ENCODE data around the gene FGF18. TPM values are rescaled to one million over a fixed set of nuclear protein-coding genes. Genes with fewer than 3 reads are reported as not detected.

Gene FGF18
- total and polyA plus RNA-seq, 2 of the 4 experiments (the other 2 are of a cell fraction) = 0.15 TPM; not detected in 1

DNA sequence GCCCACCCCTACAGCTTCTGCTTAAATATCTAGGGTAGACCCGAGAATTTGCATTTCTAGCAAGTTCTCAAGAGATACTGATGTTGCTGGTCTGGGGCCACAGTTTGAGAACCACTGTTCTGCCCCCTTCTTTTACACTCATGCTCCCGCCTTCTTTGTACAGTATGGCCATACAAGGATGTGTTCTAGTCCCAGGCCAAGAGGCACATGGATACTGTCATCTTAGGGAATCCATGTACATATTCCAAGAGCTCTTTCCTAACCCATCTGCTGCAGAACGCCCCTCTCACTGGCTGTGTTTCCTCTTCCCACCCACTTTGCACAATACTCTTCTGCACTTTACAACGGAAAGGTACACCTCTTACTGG lies 44.4 kb downstream of the FGF18 start (continued):
- TF ChIP-seq CEBPB (IDR thresholded peaks at IDR 0.05; ENCODE audit: low read depth, low read length) = no peak
- no peak for TF ChIP-seq MAFK (IDR thresholded peaks at IDR 0.05; ENCODE audit: low read depth, low read length)
- no peak for TF ChIP-seq MAZ (IDR thresholded peaks at IDR 0.05; ENCODE audit: borderline replicate concordance, low read depth, low read length)
- TF ChIP-seq RCOR1 (IDR thresholded peaks at IDR 0.05; ENCODE audit: insufficient replicate concordance, low read length) = no peak

DNA sequence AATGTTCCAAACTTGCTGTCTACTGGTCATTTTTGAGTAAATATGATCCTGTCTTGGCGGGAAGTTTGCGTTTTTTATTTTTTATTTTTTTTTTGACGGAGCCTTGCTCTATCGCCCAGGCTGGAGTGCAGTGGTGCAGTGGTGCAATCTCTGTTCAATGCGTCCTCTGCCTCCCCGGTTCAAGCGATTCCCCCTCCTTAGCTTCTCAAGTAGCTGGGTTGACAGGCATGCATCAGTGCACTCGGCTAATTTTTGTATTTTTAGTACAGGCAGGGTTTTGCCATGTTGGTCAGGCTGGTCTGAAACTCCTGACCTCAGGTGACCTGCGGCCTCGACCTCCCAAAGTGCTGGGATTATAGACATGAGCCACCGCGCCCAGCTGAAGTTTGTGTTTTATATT lies 45.4 kb downstream of the FGF18 start:
- WGBS, 2 experiments (ENCODE audit: extremely low coverage in 2 of 2, insufficient read length in 1 of 2) = no CpG with 5 or more reads among the region's 12 CpGs
- H3K4me3 ChIP-seq (ENCODE audit: insufficient read depth, low read depth, low read length) = no peak overlapping the region
- no peaks in the 10 kb centered on the region for H4K20me1 ChIP-seq (ENCODE audit: insufficient read depth, low read length)
- dilution Hi-C loops (cut with HindIII; ENCODE audit: low sequenced_read_pairs, unreplicated experiment) (no loop called here), in situ Hi-C loops (cut with MboI; ENCODE audit: low sequenced_read_pairs) (no loop called here), intact Hi-C loops (cut with micrococcal nuclease) (no loop called here)
- no peak overlapping the region for H2AK9ac ChIP-seq (replicated peaks; ENCODE audit: low read depth, low read length, poor library complexity)
- no peak overlapping the region for H3K56ac ChIP-seq (ENCODE audit: extremely low read depth, insufficient read depth, low read length)
- DNase-seq (no peak), ATAC-seq (ENCODE audit: low read depth) (no peak)
- TF ChIP-seq, protein P1, sequence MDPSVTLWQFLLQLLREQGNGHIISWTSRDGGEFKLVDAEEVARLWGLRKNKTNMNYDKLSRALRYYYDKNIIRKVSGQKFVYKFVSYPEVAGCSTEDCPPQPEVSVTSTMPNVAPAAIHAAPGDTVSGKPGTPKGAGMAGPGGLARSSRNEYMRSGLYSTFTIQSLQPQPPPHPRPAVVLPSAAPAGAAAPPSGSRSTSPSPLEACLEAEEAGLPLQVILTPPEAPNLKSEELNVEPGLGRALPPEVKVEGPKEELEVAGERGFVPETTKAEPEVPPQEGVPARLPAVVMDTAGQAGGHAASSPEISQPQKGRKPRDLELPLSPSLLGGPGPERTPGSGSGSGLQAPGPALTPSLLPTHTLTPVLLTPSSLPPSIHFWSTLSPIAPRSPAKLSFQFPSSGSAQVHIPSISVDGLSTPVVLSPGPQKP (IDR thresholded peaks at IDR 0.05; ENCODE audit: borderline replicate concordance, low read depth, low read length) = no peak
- TF ChIP-seq, protein P2, sequence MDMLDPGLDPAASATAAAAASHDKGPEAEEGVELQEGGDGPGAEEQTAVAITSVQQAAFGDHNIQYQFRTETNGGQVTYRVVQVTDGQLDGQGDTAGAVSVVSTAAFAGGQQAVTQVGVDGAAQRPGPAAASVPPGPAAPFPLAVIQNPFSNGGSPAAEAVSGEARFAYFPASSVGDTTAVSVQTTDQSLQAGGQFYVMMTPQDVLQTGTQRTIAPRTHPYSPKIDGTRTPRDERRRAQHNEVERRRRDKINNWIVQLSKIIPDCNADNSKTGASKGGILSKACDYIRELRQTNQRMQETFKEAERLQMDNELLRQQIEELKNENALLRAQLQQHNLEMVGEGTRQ (IDR thresholded peaks at IDR 0.05; ENCODE audit: low read depth, low read length) = no peak
- TF ChIP-seq RAD21 (IDR thresholded peaks at IDR 0.05; ENCODE audit: low read length) (no peak), MAZ (IDR thresholded peaks at IDR 0.05; ENCODE audit: borderline replicate concordance, low read depth, low read length) (no peak), MXI1 (IDR thresholded peaks at IDR 0.05; ENCODE audit: borderline replicate concordance, low read depth, low read length) (no peak), CHD1 (IDR thresholded peaks at IDR 0.05; ENCODE audit: low read depth, low read length) (no peak)
- TF ChIP-seq, protein P3, sequence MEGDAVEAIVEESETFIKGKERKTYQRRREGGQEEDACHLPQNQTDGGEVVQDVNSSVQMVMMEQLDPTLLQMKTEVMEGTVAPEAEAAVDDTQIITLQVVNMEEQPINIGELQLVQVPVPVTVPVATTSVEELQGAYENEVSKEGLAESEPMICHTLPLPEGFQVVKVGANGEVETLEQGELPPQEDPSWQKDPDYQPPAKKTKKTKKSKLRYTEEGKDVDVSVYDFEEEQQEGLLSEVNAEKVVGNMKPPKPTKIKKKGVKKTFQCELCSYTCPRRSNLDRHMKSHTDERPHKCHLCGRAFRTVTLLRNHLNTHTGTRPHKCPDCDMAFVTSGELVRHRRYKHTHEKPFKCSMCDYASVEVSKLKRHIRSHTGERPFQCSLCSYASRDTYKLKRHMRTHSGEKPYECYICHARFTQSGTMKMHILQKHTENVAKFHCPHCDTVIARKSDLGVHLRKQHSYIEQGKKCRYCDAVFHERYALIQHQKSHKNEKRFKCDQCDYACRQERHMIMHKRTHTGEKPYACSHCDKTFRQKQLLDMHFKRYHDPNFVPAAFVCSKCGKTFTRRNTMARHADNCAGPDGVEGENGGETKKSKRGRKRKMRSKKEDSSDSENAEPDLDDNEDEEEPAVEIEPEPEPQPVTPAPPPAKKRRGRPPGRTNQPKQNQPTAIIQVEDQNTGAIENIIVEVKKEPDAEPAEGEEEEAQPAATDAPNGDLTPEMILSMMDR (conservative IDR thresholded peaks at IDR 0.05; ENCODE audit: low read depth, low read length) = no peak
- no peaks in the 10 kb centered on the region for H3K9me3 ChIP-seq (ENCODE audit: control insufficient read depth, insufficient read depth, low read length)
- no TSS peak for BruUV-seq (replicated peaks)
- no peak overlapping the region for H3K23ac ChIP-seq (ENCODE audit: low read depth, low read length)
- CTCF ChIA-PET = no interaction called here
- no peak overlapping the region for H4K5ac ChIP-seq (ENCODE audit: low read depth, low read length)
- no peak overlapping the region for H3K27ac ChIP-seq (ENCODE audit: insufficient read depth, low read length)
- H3K18ac ChIP-seq (ENCODE audit: low read depth, low read length) = no peak overlapping the region
- no peak overlapping the region for H3K4ac ChIP-seq (ENCODE audit: low read depth, low read length)
- H2BK15ac ChIP-seq (ENCODE audit: low read depth, low read length) = no peak overlapping the region
- H3K79me1 ChIP-seq (ENCODE audit: low read depth in 1 of 2, low read length in 2 of 2) = no peaks in the 10 kb centered on the region
- no peak overlapping the region for H2BK120ac ChIP-seq (ENCODE audit: low read depth, low read length)
- H3K4me1 ChIP-seq (ENCODE audit: control insufficient read depth, insufficient read depth, low read length) = no peaks in the 10 kb centered on the region
- no peak overlapping the region for H2AK5ac ChIP-seq (ENCODE audit: low read depth, low read length)
- no peak overlapping the region for H4K8ac ChIP-seq (ENCODE audit: low read depth in 2 of 2, low read length in 2 of 2)
- H3K36me3 ChIP-seq (ENCODE audit: control insufficient read depth, insufficient read depth, low read length) = no peaks in the 10 kb centered on the region
- H4K91ac ChIP-seq (ENCODE audit: insufficient read depth, low read depth, low read length) = no peak overlapping the region
- POLR2A ChIA-PET (ENCODE audit: unreplicated experiment) = no interaction called here
- H3K27me3 ChIP-seq (ENCODE audit: control insufficient read depth, insufficient read depth, low read length) = peaks cover 18% of the 10 kb centered on the region
- H2BK5ac ChIP-seq (ENCODE audit: low read depth, low read length, poor library complexity, severe bottlenecking) = no peak overlapping the region
- H2BK20ac ChIP-seq (ENCODE audit: low read depth, low read length) = no peak overlapping the region
- H3K14ac ChIP-seq (replicated peaks; ENCODE audit: low read depth, low read length) = no peak overlapping the region
- H3K9ac ChIP-seq (ENCODE audit: low read depth, low read length) = no peak overlapping the region
- no peak overlapping the region for H2AFZ ChIP-seq (replicated peaks; ENCODE audit: low read length, poor library complexity)
- H3K9me1 ChIP-seq (ENCODE audit: insufficient read depth, low read length) = no peaks in the 10 kb centered on the region
- H3K4me2 ChIP-seq (ENCODE audit: low read depth, low read length) = no peak overlapping the region
